Prostate gland (tissue), 2 donors: ENCODE results near the gene POU6F2. TPM values are rescaled to one million over a fixed set of nuclear protein-coding genes. Genes with fewer than 3 reads are reported as not detected.

Source experiments
- DNase-seq: peaks from one replicate; pipeline ENCODE4 v3.0.0-alpha.2; 2019; ENCODE audit warnings: low spot score
- H3K27ac ChIP-seq, 2 donors: fragments of 200-600 bp; sonication (generic); 2 replicates each; pipeline ENCODE4 v1.5.1; 2017 to 2019
- H3K27me3 ChIP-seq: fragments of 200-600 bp; sonication (generic); replicated peaks from 2 replicates; pipeline ENCODE4 v1.5.1; 2019; ENCODE audit not compliant: insufficient read depth
- H3K36me3 ChIP-seq, 2 donors: fragments of 200-600 bp; sonication (generic); 1 replicate in 1 of 2; 2 replicates in 1 of 2; pipeline versions ENCODE4 v1.5.1 to v1.8.1; 2017 to 2019
- H3K4me1 ChIP-seq: fragments of 200-600 bp; sonication (generic); replicated peaks from 2 replicates; pipeline ENCODE4 v1.5.1; 2019
- H3K4me3 ChIP-seq, 2 donors: fragments of 200-600 bp; sonication (generic); 2 replicates each; pipeline ENCODE4 v1.5.1; 2017 to 2019
- H3K9me3 ChIP-seq: fragments of 200-600 bp; sonication (generic); 2 replicates; pipeline ENCODE4 v1.5.1; 2017
- CTCF ChIP-seq, 4 experiments: fragments of 200-600 bp in 2 of 4; fragments of 450-650 bp in 2 of 4; sonication (generic) in 2 of 4; IDR thresholded peaks; 1 replicate in 3 of 4; 2 replicates in 1 of 4; pipeline ENCODE4 v1.5.1; 2016 to 2019; ENCODE audit warnings: antibody characterized with exemption in 4 of 4, mild to moderate bottlenecking in 2 of 4, moderate library complexity in 2 of 4
- POLR2A ChIP-seq: fragments of 450-650 bp; IDR thresholded peaks from one replicate; pipeline ENCODE4 v1.6.1; 2016; ENCODE audit warnings: antibody characterized with exemption, mild to moderate bottlenecking
- POLR2AphosphoS5 ChIP-seq: sonication (generic); formaldehyde crosslinking; IDR thresholded peaks from one replicate; pipeline ENCODE4 v1.6.1; 2017; ENCODE audit warnings: antibody characterized with exemption
- WGBS: methylation state at CpG from one replicate; pipeline ENCODE4 v1.1.5; 2018; 5-methylcytosine and 5-hydroxymethylcytosine counted together
- intact Hi-C: fragments of 100-400 bp; cut with DNase I; formaldehyde crosslinking; loops from one replicate; pipeline ENCODE4 v1.14.2; 2022
- total RNA-seq, 2 donors: library from RNA; depleted of rRNA; stranded (reverse); fragments of >200 nt; gene quantifications; one replicate each; pipeline ENCODE4 v1.1.0, GENCODE V29; 2016

The POU6F2 gene
- total RNA-seq, 2 donors from 2014 or later: 2.4 TPM; not detected in 1

GRCh38 chr7:39088730-39089593, 111.3 kb downstream of the POU6F2 start:
- Histone ChIP-seq H3K9me3 (no peaks in the 10 kb centered on the region), H3K4me1 (no peaks in the 10 kb centered on the region), H3K27ac (no peak overlapping the region), H3K27me3 (no peaks in the 10 kb centered on the region), H3K36me3 (no peaks in the 10 kb centered on the region), H3K4me3 (no peak overlapping the region)
- TF ChIP-seq CTCF (IDR thresholded peaks at IDR 0.05): no peak
- TF ChIP-seq POLR2A: no peak
- no peak for TF ChIP-seq POLR2AphosphoS5
- intact Hi-C loops: no loop called here
- DNase-seq: no peak
- 60% methylated on average over 3 of the region's 3 CpGs for WGBS

- H3K4me3 ChIP-seq: no peak overlapping the region
- no peak for DNase-seq
- H3K27ac ChIP-seq: no peak overlapping the region
- no peaks in the 10 kb centered on the region for H3K27me3 ChIP-seq
- intact Hi-C loops: no loop called here
- 71% methylated on average over 2 of the region's 2 CpGs for WGBS
- no peaks in the 10 kb centered on the region for H3K9me3 ChIP-seq
- no peaks in the 10 kb centered on the region for H3K4me1 ChIP-seq
- TF ChIP-seq POLR2A (no peak), POLR2AphosphoS5 (no peak), CTCF (IDR thresholded peaks at IDR 0.05) (no peak)
- H3K36me3 ChIP-seq: no peaks in the 10 kb centered on the region
Measured at GRCh38 chr7:39091145-39091544, 113.4 kb downstream of the POU6F2 start.

GRCh38 chr7:39091774-39092173, 114.1 kb downstream of the POU6F2 start:
- H3K9me3 ChIP-seq: no peaks in the 10 kb centered on the region
- intact Hi-C loops: no loop called here
- no peak overlapping the region for H3K27ac ChIP-seq
- no peak for DNase-seq
- TF ChIP-seq POLR2AphosphoS5: no peak
- no peak for TF ChIP-seq POLR2A
- TF ChIP-seq CTCF (IDR thresholded peaks at IDR 0.05): no peak
- H3K4me1 ChIP-seq: no peaks in the 10 kb centered on the region
- H3K36me3 ChIP-seq: no peaks in the 10 kb centered on the region
- H3K4me3 ChIP-seq: no peak overlapping the region
- no peaks in the 10 kb centered on the region for H3K27me3 ChIP-seq
- WGBS: 84% methylated on average over 5 of the region's 5 CpGs

- Histone ChIP-seq H3K36me3 (no peaks in the 10 kb centered on the region), H3K27ac (no peak overlapping the region), H3K4me3 (no peak overlapping the region), H3K4me1 (no peaks in the 10 kb centered on the region), H3K9me3 (no peaks in the 10 kb centered on the region), H3K27me3 (no peaks in the 10 kb centered on the region)
- 89% methylated on average over 2 of the region's 2 CpGs for WGBS
- TF ChIP-seq CTCF (IDR thresholded peaks at IDR 0.05): no peak
- intact Hi-C loops: no loop called here
- DNase-seq: no peak
Measured at GRCh38 chr7:39094731-39095130, 117.0 kb downstream of the POU6F2 start.
